ENCODE measurements around the gene IKZF1.

Gene IKZF1

GRCh38 chr7:50267525-50268041, 36.9 kb upstream of the IKZF1 start:
- Histone ChIP-seq H3K9me3 (replicated peaks in 1 of 11) (peaks cover 0 to 10% (median 8%) of the 10 kb centered on the region in 11 experiments; a peak in 14 of 22 replicates), H3K36me3 (no peaks in the 10 kb centered on the region), H3K4me2 (peak overlapping the region; percentile 79 to 99 (median 96)), H4K20me1 (no peaks in the 10 kb centered on the region), H3K27ac (peak overlapping the region in 10 of 11 experiments; percentile 34 to 83 (median 80); a peak in 20 of 22 replicates), H3K27me3 (no peaks in the 10 kb centered on the region), H3K4me1 (peaks cover 79 to 100% (median 96%) of the 10 kb centered on the region in 10 experiments), H3K4me3 (peak overlapping the region in 9 of 10 experiments; percentile 12 to 55 (median 37); a peak in 16 of 20 replicates), H3K9ac (peak overlapping the region in 9 of 11 experiments; percentile 41 to 73 (median 67); a peak in 19 of 22 replicates)
- TF ChIP-seq Cebpa-rat (IDR thresholded peaks at IDR 0.05) = no peak

GRCh38 chr7:50268223-50268622, 36.3 kb upstream of the IKZF1 start:
- no peaks in the 10 kb centered on the region for H3K27me3 ChIP-seq
- no peak for TF ChIP-seq Cebpa-rat (IDR thresholded peaks at IDR 0.05)
- H3K4me1 ChIP-seq = peaks cover 78 to 100% (median 96%) of the 10 kb centered on the region in 10 experiments
- no peaks in the 10 kb centered on the region for H3K36me3 ChIP-seq
- H4K20me1 ChIP-seq = no peaks in the 10 kb centered on the region
- H3K27ac ChIP-seq = peak overlapping the region in 9 of 11 experiments; percentile 65 to 83 (median 80); a peak in 18 of 22 replicates
- H3K9ac ChIP-seq = peak overlapping the region in 6 of 11 experiments; percentile 59 to 73 (median 68); a peak in 10 of 22 replicates
- H3K4me3 ChIP-seq = peak overlapping the region in 3 of 10 experiments; percentile 37 to 41 (median 38); a peak in 3 of 20 replicates
- H3K4me2 ChIP-seq = peak overlapping the region; percentile 79 to 99 (median 96)
- H3K9me3 ChIP-seq (replicated peaks in 1 of 11) = peaks cover 0 to 10% (median 8%) of the 10 kb centered on the region in 11 experiments; a peak in 14 of 22 replicates

GRCh38 chr7:50268990-50269389, 35.5 kb upstream of the IKZF1 start:
- Histone ChIP-seq H3K9ac (peak overlapping the region in 3 of 11 experiments; percentile 59 to 73 (median 67); a peak in 4 of 22 replicates), H3K9me3 (replicated peaks in 1 of 11) (peaks cover 0 to 10% (median 8%) of the 10 kb centered on the region in 11 experiments; a peak in 14 of 22 replicates), H3K4me2 (peak overlapping the region; percentile 79 to 99 (median 96)), H4K20me1 (no peaks in the 10 kb centered on the region), H3K4me1 (peaks cover 78 to 100% (median 96%) of the 10 kb centered on the region in 10 experiments), H3K27me3 (no peaks in the 10 kb centered on the region), H3K27ac (peak overlapping the region in 8 of 11 experiments; percentile 68 to 83 (median 80); a peak in 16 of 22 replicates), H3K4me3 (no peak overlapping the region; a peak in 1 of 20 replicates), H3K36me3 (no peaks in the 10 kb centered on the region)
- no peak for TF ChIP-seq Cebpa-rat (IDR thresholded peaks at IDR 0.05)

GRCh38 chr7:50270531-50271018, 33.9 kb upstream of the IKZF1 start:
- no peak for TF ChIP-seq Cebpa-rat (IDR thresholded peaks at IDR 0.05)
- H3K27ac ChIP-seq = peak overlapping the region in 8 of 11 experiments; percentile 8 to 80 (median 44); a peak in 13 of 22 replicates
- 0 out of 22 replicates have a peak overlapping the region, but pooled peaks of 1 of the 11 experiments have one; percentile 7 for H3K9ac ChIP-seq
- H3K4me3 ChIP-seq = no peak overlapping the region
- no peaks in the 10 kb centered on the region for H3K27me3 ChIP-seq
- H3K4me1 ChIP-seq = peaks cover 72 to 100% (median 96%) of the 10 kb centered on the region in 10 experiments
- H3K4me2 ChIP-seq = peak overlapping the region; percentile 29 to 99 (median 96); a peak in 19 of 22 replicates
- H3K9me3 ChIP-seq (replicated peaks in 1 of 11) = peaks cover 0 to 10% (median 8%) of the 10 kb centered on the region in 11 experiments; a peak in 14 of 22 replicates
- H3K36me3 ChIP-seq = no peaks in the 10 kb centered on the region
- H4K20me1 ChIP-seq = no peaks in the 10 kb centered on the region

GRCh38 chr7:50272808-50273207, 31.7 kb upstream of the IKZF1 start:
- Histone ChIP-seq H3K9ac (peak overlapping the region in 1 of 11 experiments; percentile 63; a peak in 1 of 22 replicates), H3K27ac (peak overlapping the region in 8 of 11 experiments; percentile 48 to 81 (median 78); a peak in 15 of 22 replicates), H3K27me3 (no peaks in the 10 kb centered on the region), H3K4me1 (peaks cover 67 to 99% (median 92%) of the 10 kb centered on the region in 10 experiments), H3K4me2 (peak overlapping the region; percentile 66 to 88 (median 81); a peak in 21 of 22 replicates), H3K9me3 (replicated peaks in 1 of 11) (peaks cover 0 to 10% (median 8%) of the 10 kb centered on the region in 11 experiments; a peak in 14 of 22 replicates), H4K20me1 (no peaks in the 10 kb centered on the region), H3K36me3 (no peaks in the 10 kb centered on the region), H3K4me3 (no peak overlapping the region)
- TF ChIP-seq Cebpa-rat (IDR thresholded peaks at IDR 0.05) = no peak

GRCh38 chr7:50273301-50273700, 31.2 kb upstream of the IKZF1 start:
- Histone ChIP-seq H3K4me2 (peak overlapping the region; percentile 66 to 88 (median 81); a peak in 21 of 22 replicates), H3K9me3 (replicated peaks in 1 of 11) (peaks cover 0 to 10% (median 8%) of the 10 kb centered on the region in 11 experiments; a peak in 14 of 22 replicates), H3K27me3 (no peaks in the 10 kb centered on the region), H4K20me1 (no peaks in the 10 kb centered on the region), H3K36me3 (no peaks in the 10 kb centered on the region), H3K27ac (peak overlapping the region in 9 of 11 experiments; percentile 7 to 81 (median 78); a peak in 17 of 22 replicates), H3K9ac (peak overlapping the region in 7 of 11 experiments; percentile 1 to 63 (median 42); a peak in 8 of 22 replicates), H3K4me3 (no peak overlapping the region), H3K4me1 (peaks cover 62 to 94% (median 88%) of the 10 kb centered on the region in 10 experiments)
- TF ChIP-seq Cebpa-rat (IDR thresholded peaks at IDR 0.05) = no peak

GRCh38 chr7:50273870-50274269, 30.6 kb upstream of the IKZF1 start:
- peak in 3 of 11 experiments; percentile 22 to 65 (median 28); a peak in 2 of 22 replicates for TF ChIP-seq Cebpa-rat (IDR thresholded peaks at IDR 0.05)
- H3K4me1 ChIP-seq = peaks cover 56 to 88% (median 82%) of the 10 kb centered on the region in 10 experiments
- H3K27ac ChIP-seq = peak overlapping the region in 9 of 11 experiments; percentile 7 to 81 (median 78); a peak in 16 of 22 replicates
- no peak overlapping the region for H3K4me3 ChIP-seq
- no peaks in the 10 kb centered on the region for H4K20me1 ChIP-seq
- H3K36me3 ChIP-seq = no peaks in the 10 kb centered on the region
- peak overlapping the region; percentile 66 to 88 (median 81); a peak in 21 of 22 replicates for H3K4me2 ChIP-seq
- H3K9ac ChIP-seq = peak overlapping the region in 7 of 11 experiments; percentile 26 to 64 (median 42); a peak in 9 of 22 replicates
- H3K9me3 ChIP-seq (replicated peaks in 1 of 11) = peaks cover 0 to 10% (median 8%) of the 10 kb centered on the region in 11 experiments; a peak in 14 of 22 replicates
- H3K27me3 ChIP-seq = no peaks in the 10 kb centered on the region

- Histone ChIP-seq H3K9ac (peak overlapping the region in 9 of 11 experiments; percentile 6 to 64 (median 42); a peak in 12 of 22 replicates), H3K36me3 (no peaks in the 10 kb centered on the region), H3K9me3 (replicated peaks in 1 of 11) (peaks cover 0 to 15% (median 10%) of the 10 kb centered on the region in 11 experiments; a peak in 15 of 22 replicates), H3K4me1 (peaks cover 51 to 83% (median 77%) of the 10 kb centered on the region in 10 experiments), H4K20me1 (no peaks in the 10 kb centered on the region), H3K4me3 (peak overlapping the region in 2 of 10 experiments; percentile 7 to 25; a peak in 2 of 20 replicates), H3K27me3 (no peaks in the 10 kb centered on the region), H3K4me2 (peak overlapping the region; percentile 66 to 88 (median 81)), H3K27ac (peak overlapping the region in 9 of 11 experiments; percentile 36 to 81 (median 78); a peak in 18 of 22 replicates)
- TF ChIP-seq Cebpa-rat (IDR thresholded peaks at IDR 0.05) = no peak
Measured at GRCh38 chr7:50274361-50274760, 30.2 kb upstream of the IKZF1 start.
